GM12875 (cell line): Measurements from ENCODE around the gene ATG13.
"Not testable (repeated sequence)": the region's sequence is repeated elsewhere in the genome, so short reads cannot be mapped to it uniquely, and the experiment has no call there.

Source experiments
- H3K4me3 ChIP-seq: one replicate; pipeline ENCODE4 v1.5.1; 2011; ENCODE audit warnings: low read depth, low read length, control low read depth
- CTCF ChIP-seq: IDR thresholded peaks from 2 replicates; pipeline ENCODE4 v1.5.1; 2011; ENCODE audit warnings: low read depth, mild to moderate bottlenecking, control low read depth, inconsistent platforms, low read length, moderate library complexity, borderline replicate concordance; ENCODE audit not compliant: insufficient read depth

The ATG13 gene

GRCh38 chr11:46705070-46705688 lies 87.8 kb downstream of the ATG13 start:
- H3K4me3 ChIP-seq, result no peak overlapping the region
- TF ChIP-seq CTCF, result no peak

GRCh38 chr11:46706886-46707285 lies 89.5 kb downstream of the ATG13 start:
- no peak overlapping the region for H3K4me3 ChIP-seq
- TF ChIP-seq CTCF, result no peak

- not testable (repeated sequence) for H3K4me3 ChIP-seq
Measured at GRCh38 chr11:46709351-46709750, 92.0 kb downstream of the ATG13 start.

- no peak for TF ChIP-seq CTCF
- no peak overlapping the region for H3K4me3 ChIP-seq
Measured at GRCh38 chr11:46710821-46711269, 93.5 kb downstream of the ATG13 start.

GRCh38 chr11:46711303-46711702 lies 94.0 kb downstream of the ATG13 start:
- H3K4me3 ChIP-seq, result no peak overlapping the region
- TF ChIP-seq CTCF, result no peak

GRCh38 chr11:46712874-46713576 lies 95.7 kb downstream of the ATG13 start:
- no peak overlapping the region for H3K4me3 ChIP-seq
- no peak for TF ChIP-seq CTCF

- not testable (repeated sequence) for H3K4me3 ChIP-seq
Measured at GRCh38 chr11:46717825-46718154, 100.4 kb downstream of the ATG13 start.

- no peak for TF ChIP-seq CTCF
Measured at GRCh38 chr11:46718155-46719019, 101.0 kb downstream of the ATG13 start.

More at GRCh38 chr11:46718155-46719019, 101.0 kb downstream of the ATG13 start:
- no peak overlapping the region for H3K4me3 ChIP-seq
